Caki2 (cell line): ENCODE results near the gene DPAGT1. TPM values are rescaled to one million over a fixed set of nuclear protein-coding genes. Genes with fewer than 3 reads are reported as not detected.
"Not testable (repeated sequence)": the region's sequence is repeated elsewhere in the genome, so short reads cannot be mapped to it uniquely, and the experiment has no call there.

Source experiments
- DNase-seq: peaks from one replicate; pipeline ENCODE4 v3.0.0-alpha.2; 2015; ENCODE audit warnings: low read depth
- in situ Hi-C: cut with HindIII; loops from 2 replicates; pipeline ENCODE4 v1.10.0; 2016; ENCODE audit warnings: low sequenced_read_pairs, low pct_unique_long_range_greater_than_20kb, mixed read lengths
- total RNA-seq: library from RNA; depleted of rRNA; stranded (reverse); fragments of >200 nt; shearing (Covaris generic); gene quantifications from 2 replicates; pipeline ENCODE4 v1.2.3, GENCODE V29; 2014; ENCODE audit warnings: low replicate concordance

The DPAGT1 gene
- total RNA-seq, 1 experiment from 2014 or later: 13.1 TPM

DNA sequence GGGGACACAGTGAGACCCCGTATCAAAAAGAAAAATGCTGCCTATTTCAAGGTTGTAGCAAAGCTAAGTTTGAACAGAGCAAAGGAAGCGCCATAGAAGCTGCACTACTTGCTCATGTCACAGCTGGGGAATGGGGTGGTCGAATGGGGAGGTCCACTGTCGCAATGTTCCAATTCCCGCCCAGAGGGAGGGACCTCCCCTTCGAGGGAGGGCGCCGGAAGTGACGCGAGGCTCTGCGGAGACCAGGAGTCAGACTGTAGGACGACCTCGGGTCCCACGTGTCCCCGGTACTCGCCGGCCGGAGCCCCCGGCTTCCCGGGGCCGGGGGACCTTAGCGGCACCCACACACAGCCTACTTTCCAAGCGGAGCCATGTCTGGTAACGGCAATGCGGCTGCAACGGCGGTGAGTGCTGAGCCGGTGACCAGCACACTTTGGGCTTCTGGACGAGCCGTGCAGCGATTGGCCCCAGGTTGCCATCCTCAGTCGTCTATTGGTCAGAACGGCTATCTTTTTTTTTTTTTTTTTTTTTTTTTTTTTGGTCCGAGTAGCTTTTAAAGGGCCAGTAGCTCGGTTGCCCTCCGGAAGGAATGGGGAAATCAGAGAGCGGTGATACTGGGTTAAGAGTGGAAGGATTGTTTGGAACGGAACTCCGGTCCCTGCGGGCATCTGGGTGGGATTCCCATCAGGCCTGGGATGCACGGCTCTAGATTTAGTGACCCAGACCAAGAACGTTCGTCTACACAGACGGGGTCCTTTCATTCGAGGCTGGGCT lies 16.8 kb downstream of the DPAGT1 start, which contains the start of gene HMBS:
Gene HMBS, plus strand, starts transcription at position 219 of the 774 bp plus-strand sequence. Its CDS starts 153 bp downstream, at position 372.
- in situ Hi-C loops: no loop called here
- peak; percentile 96 for DNase-seq

DNA sequence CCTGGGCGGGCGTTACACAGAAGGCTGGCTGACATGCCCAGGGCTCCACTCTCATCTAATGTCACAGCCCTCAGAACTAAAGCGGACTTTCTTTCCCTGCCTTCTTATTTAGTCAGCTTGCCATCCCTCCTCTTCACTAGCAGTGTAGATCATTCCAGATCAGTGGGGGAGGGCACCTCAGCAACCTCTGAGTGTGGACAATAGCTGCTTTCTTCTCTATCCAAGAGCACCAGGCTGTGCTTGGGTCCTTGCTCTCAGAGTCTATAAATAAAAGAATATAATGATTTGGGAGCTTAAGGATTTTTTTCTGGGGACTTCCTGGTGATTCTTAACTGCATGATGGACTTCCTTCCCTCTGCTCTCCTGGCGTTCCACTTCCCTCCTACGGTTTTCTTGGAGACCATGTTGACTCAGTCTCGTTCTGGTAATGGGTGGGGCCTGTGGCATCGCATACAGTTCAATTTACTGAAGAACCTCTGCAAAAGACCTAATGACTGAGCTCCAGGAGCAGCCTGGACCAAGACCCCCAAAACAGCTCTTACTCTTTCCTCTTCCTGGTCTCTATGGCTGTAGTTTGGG lies 19.9 kb downstream of the DPAGT1 start:
- in situ Hi-C loops: no loop called here
- DNase-seq: no peak

DNA sequence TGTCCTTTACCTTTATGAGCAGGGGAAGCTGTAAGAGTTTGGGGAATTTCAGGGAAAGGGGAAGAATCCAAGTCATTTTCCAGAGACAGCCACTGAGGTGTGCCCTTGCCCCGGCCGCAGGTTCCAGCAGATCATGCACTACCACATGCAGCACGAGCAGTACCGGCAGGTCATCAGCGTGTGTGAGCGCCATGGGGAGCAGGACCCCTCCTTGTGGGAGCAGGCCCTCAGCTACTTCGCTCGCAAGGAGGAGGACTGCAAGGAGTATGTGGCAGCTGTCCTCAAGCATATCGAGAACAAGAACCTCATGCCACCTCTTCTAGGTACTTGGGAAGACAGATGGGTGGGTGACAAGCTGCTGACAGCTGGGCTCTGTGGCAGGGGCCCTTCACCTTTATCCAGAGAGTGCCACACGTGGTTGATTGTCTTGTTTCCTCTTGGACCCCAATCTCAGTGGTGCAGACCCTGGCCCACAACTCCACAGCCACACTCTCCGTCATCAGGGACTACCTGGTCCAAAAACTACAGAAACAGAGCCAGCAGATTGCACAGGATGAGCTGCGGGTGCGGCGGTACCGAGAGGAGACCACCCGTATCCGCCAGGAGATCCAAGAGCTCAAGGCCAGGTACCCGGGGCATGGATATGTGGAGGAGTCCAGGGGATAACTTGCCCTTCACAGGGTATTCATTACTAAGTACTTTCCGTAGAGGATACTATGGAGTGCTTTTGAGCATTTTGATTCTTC lies 22.8 kb downstream of the DPAGT1 start:
- in situ Hi-C loops: no loop called here
- DNase-seq: no peak

DNA sequence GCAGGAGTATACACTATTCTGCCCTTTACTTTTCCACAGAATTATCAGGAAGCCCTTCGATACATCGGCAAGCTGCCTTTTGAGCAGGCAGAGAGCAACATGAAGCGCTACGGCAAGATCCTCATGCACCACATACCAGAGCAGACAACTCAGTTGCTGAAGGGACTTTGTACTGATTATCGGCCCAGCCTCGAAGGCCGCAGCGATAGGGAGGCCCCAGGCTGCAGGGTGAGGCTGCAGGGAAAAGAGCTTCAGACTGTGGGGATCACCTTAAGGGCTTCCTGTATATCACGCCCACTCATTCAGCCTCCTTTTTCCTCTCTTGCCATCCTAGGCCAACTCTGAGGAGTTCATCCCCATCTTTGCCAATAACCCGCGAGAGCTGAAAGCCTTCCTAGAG lies 23.8 kb downstream of the DPAGT1 start:
- DNase-seq: no peak
- in situ Hi-C loops: no loop called here

DNA sequence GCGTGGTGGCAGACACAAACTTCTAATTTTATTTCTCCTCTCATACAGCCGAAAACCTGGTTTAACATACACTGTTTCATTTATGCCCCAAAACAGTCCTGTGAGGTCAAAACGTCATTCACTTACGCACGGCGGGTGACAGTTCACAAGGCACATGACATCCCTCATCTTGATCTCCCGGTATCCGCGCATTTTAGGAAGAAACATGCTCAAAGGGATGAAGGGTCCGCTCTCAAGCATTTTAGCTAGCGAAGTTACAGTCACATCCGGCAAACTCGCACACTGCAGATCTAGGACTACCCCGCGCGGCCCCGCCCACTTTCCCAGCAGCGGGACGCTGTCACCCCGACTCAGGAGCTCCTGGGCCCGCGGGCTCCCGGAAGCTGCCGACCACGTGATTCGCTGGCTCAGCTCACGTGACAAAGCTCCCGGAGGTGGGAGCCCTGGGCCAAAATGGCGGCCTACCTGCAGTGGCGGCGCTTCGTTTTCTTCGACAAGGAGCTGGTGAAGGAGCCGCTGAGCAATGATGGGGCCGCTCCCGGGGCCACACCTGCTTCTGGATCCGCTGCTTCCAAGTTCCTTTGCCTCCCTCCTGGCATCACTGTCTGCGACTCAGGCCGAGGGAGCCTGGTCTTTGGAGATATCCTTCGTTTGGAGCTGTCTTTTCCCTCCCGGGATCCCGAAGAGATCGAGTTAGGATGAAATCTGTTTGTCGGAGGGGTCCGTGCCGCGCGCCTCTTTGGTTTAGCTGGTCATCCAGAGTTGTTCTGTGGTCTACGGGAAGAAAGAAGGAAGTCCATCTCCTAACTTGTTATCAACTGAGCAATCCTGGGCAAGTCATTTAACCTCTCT lies 34.1 kb downstream of the DPAGT1 start, which contains the start of gene VPS11:
Gene VPS11, plus strand, starts transcription at position 448 of the 852 bp plus-strand sequence. Its CDS starts 6 bp downstream, at position 454.
- DNase-seq: peak; percentile 83
- in situ Hi-C loops: no loop called here

DNA sequence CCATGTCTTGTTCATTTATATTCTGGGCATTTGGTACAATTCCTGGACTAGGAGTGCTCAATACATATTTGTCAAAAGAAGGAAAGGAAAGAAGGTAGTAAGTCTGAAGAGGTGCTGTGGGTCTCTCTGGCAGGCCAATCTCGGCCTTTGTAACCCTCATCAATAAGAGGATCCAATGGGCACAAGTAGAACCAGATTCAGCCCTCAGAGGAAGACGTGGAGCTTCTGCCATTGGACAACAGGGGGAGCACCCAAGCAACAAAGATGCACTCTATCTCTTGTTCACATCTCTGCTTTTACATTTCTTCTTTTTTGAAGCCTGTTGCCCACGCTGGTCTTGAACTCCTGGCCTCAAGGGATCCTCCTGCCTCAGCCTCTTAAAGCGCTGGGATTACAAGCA lies 36.3 kb downstream of the DPAGT1 start:
- no peak for DNase-seq
- in situ Hi-C loops: no loop called here

DNA sequence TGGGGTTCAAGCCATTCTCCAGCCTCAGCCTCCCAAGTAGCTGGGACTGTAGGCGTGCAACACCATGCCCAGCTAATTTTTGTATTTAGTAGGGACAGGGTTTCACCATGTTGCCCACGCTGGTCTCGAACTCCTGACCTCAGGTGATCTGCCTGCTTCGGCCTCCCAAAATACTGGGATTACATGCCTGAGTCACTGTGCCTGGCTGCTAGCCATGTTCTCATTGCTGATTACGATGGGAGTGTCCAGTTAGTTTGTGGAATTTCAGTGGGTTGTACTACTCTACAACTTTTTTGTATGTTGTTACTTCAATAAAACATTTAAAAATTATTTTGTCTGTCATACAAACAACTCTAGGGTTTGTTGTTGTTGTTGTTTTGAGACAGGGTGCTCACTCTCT lies 38.9 kb downstream of the DPAGT1 start:
- in situ Hi-C loops: no loop called here
- peak; percentile 11 for DNase-seq

DNA sequence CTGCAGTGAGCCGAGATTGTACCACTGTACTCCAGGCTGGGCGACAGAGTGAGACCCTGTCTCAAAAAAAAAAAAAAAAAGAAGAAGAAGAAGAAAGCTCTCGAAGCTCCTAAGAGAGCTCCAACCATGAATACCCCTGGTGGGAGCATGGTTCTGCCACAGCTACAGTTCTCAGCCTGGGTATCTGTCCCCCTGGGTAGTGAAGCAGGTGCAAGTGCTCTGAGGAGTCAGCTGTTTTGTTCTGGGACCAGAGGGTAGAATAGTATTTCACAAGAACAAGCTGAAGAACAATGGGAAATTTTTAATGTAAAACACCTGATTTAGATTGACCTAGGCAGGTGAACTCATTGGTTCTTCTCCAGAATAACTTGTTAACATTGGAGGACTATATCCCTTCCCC lies 40.4 kb downstream of the DPAGT1 start:
- no peak for DNase-seq
- in situ Hi-C loops: no loop called here

DNA sequence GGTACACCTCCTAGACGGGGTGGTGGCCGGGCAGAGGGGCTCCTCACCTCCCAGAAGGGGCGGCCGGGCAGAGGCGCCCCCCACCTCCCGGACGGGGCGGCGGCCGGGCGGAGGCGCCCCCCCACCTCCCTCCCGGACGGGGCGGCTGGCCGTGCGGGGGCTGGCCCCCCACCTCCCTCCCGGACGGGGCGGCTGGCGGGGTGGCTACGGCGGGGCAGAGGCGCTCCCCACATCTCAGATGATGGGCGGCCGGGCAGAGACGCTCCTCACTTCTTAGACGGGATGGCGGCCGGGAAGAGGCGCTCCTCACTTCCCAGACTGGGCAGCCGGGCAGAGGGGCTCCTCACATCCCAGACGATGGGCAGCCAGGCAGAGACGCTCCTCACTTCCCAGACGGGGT lies 42.5 kb downstream of the DPAGT1 start:
- DNase-seq, in situ Hi-C loops: not testable (repeated sequence)

DNA sequence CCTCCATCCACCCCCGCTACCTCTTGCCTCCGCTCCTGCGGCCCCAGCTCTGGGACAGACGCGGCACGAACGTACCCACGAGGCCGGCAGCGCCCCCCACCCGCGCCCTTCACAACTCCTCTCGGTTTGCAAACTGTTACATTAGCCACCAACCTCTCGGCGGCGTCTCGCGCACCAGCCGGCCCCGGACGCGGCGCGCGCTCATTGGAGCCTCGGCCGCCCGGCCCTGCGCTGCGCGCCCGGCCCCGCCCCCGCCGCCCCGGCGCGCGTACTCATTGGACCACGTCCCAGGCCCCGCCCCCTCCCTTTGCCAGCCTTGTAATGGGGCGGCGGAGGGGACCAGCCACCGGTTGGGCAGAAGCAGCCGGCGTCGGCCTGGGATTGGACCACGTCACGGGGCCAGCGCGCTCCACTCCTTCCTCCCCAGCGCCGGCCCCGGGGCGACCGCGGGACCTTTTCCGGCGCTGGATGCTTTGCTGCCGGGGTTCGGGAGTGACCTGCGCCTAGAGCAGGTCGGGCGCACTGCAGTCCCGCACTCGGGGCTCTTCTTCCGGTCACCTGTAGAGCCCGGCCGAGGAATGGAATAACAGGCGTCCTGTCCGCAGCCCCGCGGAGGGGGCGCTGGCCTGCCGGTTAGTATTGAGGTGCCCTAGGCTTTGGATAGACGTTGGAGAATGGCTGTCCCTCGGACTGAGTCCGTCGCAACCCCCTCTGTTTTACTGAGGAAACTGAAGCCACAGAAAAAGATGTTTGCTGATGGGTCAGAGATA lies 44.5 kb downstream of the DPAGT1 start, which contains the start of gene HYOU1:
Gene HYOU1, minus strand, starts transcription at position 206 of the 770 bp plus-strand sequence. CDS start 1,045 bp downstream, outside the sequence.
- in situ Hi-C loops: no loop called here
- peak; percentile 88 for DNase-seq

DNA sequence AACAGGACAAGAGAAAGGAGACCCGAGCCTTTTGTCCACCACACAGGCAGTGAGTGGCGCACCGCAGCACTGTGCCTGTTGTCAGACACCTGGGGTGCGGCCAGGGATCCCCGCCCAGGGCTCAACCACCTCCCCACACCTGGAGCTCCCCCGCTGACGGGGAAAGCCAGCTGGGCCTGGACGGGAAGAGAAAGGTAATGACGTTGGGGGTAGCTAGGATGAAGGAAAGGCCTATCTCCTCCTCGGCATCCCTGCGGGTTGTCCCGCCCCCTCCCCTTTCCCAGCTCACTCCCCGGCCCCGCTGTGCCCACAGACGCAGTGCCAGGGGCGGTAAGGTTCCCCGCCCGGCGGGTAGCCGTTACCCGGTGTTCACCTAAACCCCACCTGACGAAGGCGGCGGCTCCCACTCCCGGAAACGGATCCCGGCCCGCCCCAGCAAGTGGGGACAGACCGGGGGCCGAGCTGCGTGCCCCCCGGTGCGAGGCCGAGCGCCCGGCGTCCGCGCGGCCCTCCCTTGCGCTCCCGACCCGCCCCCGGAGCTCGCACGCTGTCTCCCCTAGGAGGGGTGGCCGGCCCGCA lies 45.1 kb downstream of the DPAGT1 start:
- DNase-seq: no peak
- in situ Hi-C loops: no loop called here

DNA sequence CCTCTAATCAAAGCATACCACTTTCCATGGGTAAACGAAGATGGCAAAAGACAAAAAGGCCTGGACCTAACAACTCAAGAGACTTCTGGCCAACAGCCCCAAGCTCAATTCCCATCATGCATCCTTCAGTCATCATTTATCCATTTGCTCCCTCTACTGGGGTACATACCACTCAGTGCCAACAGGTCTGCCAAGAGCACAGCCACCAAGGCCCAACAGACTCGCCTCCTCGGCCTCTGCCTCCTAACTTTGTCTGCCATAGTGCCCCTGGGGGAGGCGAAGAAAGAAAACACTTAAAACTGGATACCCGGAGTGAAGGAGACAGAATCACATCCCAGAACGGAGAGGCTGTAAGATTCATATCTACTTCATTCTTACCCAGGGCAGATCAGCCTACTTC lies 45.8 kb downstream of the DPAGT1 start:
- DNase-seq: peak; percentile 30
- in situ Hi-C loops: no loop called here

DNA sequence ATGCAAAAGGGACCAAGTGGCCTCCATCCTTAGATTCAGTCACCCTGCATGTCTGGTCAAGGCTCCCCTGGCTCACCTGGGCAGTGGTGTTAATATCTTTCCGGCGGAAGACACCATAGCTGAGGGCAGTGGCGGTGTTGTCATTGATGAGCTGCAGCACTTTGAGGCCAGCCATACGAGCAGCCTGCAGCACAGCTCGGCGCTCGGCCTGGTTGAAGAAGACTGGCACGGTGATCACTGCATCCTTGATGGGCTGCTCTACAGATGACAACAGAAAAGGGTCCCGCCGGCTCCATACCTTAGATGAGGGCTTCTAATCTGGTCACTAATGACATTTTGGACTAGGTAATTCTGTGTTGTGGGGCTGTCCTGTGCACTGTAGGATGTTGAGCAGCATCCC lies 47.2 kb downstream of the DPAGT1 start:
- in situ Hi-C loops: no loop called here

DNA sequence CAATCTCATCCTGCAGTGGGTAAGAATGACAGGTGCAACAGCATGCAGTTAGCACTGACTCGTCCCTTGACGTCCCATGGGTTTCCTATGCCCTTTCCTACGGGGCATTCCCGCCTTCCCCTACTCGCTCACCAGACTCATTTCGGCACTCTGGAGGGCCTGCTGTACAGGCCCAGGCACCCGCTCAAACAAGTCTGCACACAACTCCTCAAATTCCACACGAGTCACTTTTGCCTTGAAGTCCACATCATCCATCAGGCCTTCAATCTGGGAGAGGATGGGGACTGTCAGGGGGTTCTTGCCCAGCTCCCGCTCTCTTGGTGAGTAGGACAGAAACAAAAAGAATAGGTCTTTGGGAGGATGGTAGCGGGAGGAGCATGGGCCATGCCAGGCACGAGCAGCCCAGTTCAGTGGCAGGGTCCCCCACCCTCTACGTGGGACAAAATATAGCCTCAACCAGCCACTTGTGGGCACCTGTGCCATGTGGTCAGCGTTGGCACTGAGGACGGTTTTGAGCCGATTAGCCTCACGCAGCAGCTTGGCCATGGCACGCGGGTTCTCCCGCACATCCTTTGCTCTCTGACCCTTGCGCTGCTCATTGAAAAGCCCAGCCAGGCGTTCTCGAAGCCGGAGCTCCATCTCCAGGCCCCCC lies 49.4 kb downstream of the DPAGT1 start:
- in situ Hi-C loops: no loop called here

More for the DNA sequence above, 47.2 kb downstream of the DPAGT1 start:
- no peak for DNase-seq

DNA sequence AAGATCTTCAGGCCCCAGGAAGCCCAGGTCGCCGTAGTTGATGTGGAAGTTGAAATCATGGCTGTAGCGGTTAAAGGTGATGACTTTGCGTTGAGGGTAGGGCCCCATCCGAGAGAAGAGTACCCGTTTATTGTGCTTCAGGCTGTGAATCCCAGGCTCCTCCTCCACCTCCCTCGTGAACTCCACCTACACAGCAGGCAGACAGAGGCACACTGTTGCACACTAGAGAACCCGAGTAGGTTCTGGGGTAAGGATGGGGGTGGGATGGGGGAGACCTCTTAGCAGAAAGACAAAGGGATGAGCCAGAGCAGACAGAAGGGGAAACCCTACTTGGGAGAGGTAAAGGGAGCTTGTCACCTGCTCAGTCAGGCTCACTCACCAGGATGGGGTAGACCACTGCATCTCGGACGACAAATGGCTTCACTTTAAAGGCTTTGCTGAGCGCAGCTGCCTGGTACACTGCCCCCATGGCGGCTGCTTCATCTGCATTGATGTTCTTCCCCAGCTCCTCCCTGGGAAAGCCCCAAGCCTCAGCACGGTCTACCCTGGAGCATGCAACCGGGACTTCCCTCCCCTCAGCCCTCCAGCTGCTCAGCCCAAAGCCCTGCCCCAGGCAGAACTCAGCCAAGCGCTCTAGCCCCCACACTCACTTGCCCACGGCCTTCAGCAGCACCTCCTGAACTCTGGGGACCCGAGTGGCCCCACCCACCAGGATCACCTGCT lies 50.1 kb downstream of the DPAGT1 start:
- no peak for DNase-seq
- in situ Hi-C loops: no loop called here

More for the DNA sequence above, 49.4 kb downstream of the DPAGT1 start:
- DNase-seq: no peak

DNA sequence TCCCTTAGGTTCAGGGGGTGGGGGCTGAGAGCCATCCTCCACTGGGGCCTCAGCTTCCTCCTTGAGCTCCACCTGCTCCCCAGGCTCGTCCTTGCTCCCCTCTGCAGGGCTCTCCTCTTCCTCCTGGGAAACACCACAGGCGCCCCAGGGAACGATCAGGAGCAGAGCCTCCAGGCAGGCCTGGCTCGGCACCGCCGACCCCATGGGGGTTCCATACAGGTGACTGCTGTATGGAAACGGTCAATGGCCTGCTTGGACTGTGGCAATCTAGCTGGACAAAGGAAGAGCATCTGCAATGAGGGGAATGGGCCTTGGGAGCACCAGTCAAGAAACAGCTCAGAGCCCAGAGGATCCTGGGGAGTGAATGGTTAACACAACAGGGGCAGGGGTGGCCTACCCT lies 52.6 kb downstream of the DPAGT1 start:
- in situ Hi-C loops: no loop called here
- no peak for DNase-seq
